ENCODE results near the gene PGLYRP3.

The PGLYRP3 gene, protein sequence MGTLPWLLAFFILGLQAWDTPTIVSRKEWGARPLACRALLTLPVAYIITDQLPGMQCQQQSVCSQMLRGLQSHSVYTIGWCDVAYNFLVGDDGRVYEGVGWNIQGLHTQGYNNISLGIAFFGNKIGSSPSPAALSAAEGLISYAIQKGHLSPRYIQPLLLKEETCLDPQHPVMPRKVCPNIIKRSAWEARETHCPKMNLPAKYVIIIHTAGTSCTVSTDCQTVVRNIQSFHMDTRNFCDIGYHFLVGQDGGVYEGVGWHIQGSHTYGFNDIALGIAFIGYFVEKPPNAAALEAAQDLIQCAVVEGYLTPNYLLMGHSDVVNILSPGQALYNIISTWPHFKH

DNA sequence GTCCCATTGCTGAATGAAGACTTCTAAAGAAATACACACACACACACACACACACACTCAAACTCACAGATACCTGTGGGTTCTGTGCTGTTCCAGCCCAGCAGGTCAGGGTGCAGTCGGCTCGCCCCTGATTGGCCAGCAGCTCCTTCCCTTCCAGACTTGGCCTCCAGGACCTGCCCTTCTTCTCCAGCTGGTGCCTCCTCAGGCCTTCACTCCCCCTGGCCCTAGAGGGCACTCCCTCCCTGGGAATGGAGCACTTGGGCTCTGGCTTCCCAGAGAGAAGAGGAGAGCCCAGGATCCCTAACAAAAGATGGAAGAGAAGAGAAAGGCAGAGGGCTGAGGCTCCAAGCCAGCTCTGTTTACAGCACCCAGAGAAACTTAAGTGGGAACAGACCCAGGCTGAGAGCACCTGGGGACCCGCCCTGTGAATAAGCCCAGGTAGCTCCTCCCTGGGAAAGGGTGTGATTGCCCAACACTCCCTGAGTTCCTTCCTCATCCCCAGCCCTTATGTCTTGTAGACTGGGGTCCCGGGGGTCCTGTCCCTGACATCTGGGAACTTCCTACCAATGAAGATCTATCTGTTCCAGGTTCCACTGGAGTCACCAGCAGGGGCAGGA is at the start of gene PGLYRP3:
Gene PGLYRP3 (minus strand): TSS at position 383 of the 617 bp plus-strand sequence. CDS start 2,287 bp downstream, outside the sequence.
- DNase-seq, result no peak

DNA sequence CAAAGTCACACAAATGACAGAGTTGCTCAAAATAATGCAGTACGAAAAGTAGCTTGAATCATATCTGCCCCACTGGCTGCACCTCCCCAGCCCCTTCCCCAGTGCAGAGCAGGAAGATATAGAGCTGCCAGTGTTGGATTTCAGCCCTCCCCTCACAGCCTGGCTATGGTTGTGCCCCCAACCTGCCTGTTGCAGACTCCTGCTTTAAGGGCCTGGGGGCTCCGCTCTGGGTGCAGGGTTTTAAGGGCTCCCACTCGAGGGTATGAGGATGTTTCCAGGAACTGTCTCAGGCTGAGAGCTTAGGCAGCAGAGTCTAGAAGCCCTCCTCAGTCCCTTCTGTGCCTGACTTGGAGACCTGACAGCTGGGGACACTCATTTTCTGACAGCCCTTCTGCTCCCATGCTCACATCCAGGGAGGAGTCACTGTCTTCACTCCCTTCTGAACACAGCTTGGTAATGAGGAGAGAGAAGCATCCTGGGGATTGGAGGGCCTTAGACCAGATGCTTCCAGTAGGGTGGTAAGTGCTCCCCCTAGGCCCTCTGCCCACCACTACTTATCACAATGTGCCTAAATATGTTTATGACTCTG is 49.5 kb upstream of the PGLYRP3 start:
- DNase-seq, result no peak

DNA sequence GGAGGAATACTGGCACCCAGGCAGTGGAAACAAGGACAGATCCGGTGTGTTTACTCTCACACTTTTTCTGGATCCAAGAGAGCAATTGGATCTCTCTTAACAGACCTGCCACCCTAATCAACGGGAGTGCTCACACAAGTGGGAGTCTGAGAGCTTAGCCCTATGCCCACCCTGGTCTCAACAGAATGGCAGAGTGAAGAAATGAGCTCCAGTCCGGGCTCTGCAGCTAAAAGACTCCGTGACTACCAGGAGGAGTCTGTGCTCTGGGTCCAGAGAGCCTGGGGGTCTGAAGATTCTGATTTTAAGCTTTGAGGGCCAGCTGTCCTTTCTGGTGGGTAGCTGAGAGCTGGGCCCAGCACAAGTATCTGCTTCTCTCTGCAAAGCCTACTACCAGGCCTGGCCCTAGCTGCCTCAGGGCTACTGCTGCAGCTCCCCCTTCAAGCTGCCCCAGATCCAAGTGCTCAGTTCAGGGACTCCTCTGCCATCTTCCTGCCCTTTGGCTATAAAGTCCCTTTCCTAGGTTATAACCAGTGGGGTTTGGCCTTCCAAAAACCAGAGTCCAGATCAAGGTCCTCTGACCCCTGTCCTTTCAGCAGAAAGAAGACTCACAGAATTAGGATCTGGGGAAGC is 48.8 kb upstream of the PGLYRP3 start:
- DNase-seq, result no peak

DNA sequence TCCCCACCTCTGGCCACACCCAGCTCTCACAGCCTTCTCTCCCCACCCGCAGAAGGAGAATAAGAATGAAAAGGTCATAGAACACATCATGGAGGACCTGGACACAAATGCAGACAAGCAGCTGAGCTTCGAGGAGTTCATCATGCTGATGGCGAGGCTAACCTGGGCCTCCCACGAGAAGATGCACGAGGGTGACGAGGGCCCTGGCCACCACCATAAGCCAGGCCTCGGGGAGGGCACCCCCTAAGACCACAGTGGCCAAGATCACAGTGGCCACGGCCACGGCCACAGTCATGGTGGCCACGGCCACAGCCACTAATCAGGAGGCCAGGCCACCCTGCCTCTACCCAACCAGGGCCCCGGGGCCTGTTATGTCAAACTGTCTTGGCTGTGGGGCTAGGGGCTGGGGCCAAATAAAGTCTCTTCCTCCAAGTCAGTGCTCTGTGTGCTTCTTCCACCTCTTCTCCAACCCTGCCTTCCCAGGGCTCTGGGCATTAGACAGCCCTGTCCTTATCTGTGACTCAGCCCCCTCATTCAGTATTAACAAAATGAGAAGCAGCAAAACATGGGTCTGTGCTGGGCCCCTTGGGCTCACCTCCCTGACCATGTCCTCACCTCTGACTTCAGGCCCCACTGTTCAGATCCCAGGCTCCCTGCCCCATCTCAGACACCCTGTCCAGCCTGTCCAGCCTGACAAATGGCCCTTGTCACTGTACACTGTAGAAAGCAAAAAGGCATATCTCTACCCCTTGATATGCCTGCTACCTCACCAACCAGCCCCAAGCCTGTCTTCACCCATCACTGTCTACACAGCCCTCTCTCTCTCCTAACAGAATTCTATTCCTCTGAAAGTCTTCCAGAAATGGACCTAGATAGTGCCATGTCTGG is 48.1 kb upstream of the PGLYRP3 start:
- no peak for DNase-seq

DNA sequence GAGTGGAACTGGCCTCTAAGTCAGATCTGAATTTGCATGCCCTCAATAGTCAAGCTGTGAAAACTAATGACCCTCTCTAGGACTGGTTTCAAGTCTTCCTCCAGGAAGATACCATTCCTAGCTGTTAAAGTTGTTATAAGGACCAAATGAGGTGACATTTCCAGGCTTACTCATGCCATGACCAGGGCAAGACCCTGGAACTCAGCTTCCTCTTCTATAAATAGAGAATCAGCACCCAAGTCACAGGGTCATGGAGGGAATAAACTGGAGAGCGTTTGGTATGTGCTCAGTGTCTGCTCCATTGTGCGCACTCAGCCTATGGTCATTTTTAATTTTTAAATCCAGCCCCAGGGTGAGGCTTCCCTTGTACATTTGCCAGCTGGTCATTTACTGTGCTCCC is 47.4 kb upstream of the PGLYRP3 start:
- no peak for DNase-seq

DNA sequence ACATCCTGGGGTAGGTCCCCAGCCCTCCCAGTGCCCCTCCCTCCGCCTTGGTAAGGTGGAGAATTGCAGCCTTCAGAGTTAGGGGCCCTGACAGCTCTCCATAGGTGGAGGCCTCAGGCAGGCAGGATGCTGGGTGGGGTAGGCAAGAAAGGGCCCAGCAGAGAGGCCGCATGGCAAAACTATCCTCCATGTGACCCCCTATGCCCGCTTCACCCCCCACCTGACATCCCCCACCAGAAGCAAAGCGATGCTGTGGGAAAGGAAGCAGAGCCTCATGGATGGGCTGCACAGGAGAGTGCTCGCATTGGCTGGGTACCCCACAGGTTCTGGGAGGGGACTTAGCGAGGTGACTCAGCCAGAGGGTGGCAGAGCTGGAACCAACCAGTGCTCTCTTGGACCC is 46.5 kb upstream of the PGLYRP3 start:
- no peak for DNase-seq

DNA sequence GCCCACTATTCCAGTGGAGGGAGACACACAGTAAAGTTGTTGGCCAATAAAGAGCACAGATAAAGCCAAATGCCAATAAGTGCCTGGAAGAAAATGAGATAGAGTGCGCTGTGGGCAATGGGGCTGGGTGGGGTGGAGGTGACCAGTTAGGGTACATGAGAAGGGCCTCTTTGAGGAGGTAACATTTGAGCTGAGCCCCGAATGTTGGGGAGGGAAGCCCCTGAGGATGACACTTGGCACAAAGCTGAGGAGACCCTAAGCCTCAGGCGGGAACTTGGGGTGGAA is 45.9 kb upstream of the PGLYRP3 start:
- no peak for DNase-seq

DNA sequence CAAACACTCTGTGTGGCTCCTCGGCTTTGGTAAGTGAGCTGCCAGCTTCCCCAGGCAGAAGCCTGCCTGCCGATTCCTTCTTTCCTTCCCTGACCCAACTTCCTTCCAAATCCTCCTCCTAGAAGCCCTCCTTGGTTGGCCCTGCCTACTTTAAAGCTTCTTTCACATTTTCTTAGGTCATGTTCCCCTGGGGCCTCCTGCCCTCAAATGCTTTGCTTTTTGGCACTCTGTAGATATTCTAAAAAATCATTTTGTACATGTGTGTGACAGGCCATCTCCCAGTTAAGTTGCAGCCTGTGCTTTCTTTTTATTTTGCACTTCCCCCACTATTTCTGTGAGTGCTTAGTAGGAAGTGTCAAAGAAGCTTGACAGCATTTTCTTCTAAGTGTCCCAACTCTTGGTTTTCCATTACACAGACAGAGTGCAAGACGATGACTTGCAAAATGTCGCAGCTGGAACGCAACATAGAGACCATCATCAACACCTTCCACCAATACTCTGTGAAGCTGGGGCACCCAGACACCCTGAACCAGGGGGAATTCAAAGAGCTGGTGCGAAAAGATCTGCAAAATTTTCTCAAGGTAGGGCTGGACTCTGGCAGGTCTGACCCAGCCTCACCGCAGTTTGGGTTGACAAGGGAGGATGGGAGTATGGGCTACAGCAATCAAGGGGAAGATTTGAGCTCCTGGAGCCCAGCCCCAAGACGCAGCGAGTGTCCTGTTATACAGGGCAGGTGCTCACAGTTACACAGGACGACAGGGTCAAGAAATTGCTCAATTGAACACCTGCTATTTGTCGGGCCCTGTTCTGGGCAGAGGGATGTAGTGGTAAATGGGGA is 45.3 kb upstream of the PGLYRP3 start, which contains the start of gene S100A9:
Gene S100A9 (plus strand): TSS at position 2 of the 838 bp plus-strand sequence. CDS start 430 bp downstream, at position 432.
- DNase-seq, result no peak

DNA sequence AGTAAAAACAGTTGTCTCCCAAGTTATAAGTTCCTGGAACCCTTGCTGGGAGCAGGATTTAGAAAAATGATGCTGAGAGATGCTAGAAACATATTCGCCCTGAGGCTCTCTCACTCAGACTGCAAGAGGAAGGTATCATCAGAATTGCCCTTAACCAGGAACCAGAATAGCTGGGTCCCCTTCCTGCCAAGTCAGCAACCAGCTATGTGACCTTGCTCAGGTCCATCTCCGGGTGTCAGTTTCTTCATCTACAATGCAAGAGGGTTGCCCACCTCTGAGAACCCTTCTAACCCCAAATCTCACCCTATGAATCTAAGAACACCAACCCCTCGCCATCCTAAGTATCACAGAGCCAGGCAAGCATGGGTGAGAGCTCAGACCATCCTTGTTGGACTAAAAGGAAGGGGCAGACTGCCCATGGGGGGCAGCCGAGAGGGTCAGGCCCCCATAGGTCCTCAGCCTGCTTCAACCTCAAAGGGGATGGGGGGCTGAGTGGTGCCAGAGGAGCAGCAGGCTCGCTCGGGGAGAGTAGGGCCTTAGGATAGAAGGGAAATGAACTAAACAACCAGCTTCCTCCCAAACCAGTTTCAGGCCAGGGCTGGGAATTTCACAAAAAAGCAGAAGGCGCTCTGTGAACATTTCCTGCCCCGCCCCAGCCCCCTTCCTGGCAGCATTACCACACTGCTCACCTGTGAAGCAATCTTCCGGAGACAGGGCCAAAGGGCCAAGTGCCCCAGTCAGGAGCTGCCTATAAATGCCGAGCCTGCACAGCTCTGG is 44.5 kb upstream of the PGLYRP3 start:
- no peak for DNase-seq

DNA sequence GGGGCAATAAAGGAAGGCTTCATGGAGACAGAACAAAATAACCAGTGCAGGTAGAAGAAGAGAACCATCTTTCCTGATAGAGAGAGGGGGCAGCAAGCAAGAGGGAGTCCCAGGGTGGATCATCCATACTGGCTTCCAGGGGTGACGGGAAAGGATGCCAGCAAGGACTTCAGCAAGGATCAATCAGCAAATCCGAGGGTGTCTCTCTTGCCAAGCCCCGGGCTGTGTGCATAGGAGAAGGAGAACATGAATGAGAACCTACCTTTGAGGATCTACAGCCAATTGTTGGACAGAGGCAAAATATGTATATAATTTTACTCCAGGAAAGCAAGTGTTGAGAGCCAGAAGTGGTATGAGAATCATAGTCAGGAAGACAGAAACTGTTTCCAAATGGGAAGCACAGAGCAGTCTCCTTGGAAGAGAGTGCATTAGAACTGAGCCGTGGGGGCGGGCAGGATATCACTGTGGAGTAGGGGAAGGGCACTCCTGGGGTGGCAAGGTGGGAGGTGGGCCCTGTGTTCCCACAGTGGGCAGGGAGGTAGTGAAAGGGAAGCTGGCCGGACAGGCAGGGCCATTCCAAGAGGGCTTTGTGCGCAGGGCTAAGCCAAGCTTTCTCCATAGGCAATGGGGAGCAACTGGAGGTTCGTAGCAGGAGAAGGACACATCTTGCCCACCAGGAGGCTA is 43.8 kb upstream of the PGLYRP3 start:
- no peak for DNase-seq

DNA sequence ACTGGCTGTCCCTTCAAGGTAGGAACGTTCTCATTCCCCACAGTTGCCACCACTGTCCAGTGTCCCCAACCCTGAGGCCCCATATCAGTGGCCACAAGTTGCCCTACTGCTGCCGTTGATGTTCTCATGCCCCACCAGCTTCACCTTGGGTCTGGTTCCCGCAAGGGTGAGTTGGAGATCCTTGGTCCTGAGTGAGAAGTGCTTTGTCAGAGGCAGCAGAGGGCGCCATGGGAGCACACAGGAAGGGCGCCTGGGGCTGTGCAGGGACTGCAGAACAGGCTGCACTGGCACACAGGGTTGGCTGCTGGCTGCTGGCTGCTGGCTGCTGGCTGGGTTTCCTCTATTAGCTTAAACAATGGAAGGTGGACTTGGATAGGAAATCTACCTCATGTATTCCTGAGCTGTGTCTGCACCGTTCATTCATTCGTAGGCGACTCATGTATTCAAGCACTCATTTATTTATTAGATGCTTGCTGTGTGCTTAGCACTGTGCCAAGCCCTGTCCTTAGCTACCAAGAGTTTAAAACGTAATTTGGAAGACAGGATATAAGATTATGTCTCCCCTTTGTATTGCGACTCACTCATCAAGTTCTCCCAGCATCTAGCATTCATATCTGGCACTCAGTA is 42.8 kb upstream of the PGLYRP3 start:
- DNase-seq, result no peak

DNA sequence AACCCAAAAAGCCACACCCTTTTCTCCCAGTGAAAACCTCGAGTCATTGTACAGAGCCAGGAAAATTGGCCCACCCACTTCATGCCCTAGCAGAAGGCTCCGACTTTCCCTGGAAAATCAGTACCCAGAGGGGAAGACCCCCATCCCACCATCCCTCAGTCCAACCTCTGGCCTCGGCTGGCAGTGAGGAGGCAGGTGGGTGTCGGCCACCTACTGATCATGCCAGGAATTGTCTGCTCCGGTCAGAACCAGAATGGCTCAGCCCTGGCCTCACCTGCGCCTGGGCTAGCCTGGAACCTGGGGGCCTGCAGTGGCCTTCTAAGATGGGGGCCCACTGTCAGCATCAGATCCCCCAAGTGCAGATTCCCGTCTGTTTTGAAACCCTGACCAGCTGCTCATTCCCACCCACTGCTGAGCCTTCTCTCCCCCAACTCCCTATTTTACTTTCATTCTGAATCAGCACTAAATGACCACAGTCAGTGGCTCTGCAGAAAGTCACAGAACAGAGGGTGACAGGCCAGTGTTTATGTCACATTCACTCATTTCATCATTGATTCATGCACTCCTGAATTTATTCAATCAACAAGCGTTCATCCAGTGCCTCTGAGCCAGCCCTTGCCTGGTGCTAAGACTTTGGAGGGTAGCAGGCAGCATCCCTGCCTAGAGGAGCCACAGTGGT is 41.9 kb upstream of the PGLYRP3 start:
- DNase-seq, result no peak

DNA sequence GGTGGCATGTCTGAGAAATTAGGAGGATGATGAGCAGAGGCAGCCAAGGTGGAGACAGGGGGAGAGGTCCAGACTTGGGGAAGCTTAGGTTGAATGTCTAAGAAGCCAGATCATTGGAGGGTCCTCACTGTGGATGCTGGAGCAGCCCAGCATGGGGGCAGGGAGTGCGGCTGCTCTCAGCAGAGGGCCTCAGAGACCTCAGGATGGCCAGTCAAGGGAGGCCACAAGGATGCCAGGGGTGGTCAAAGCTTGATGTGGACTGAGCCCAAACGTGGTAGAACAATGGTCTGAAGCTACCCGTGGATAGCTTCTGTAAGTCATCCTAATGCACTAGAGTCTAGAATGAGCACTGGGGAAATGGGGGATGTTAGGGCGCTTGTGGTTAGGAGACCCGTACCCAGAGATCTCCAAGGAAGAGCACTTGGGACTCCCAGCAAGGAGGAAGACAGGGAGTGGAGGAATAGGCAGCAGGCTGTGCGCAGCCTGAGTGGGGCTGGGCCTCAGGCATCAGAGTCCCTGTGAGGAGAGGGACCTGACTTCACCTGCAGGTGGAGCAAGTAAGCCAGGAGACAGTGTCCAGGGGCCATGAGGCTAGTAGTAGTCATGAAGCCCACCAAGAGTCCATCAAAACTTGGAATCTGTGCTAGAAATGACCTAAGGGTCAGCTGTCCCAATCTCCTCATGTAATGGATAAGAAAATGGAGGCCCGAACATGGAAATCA is 40.6 kb upstream of the PGLYRP3 start:
- no peak for DNase-seq

DNA sequence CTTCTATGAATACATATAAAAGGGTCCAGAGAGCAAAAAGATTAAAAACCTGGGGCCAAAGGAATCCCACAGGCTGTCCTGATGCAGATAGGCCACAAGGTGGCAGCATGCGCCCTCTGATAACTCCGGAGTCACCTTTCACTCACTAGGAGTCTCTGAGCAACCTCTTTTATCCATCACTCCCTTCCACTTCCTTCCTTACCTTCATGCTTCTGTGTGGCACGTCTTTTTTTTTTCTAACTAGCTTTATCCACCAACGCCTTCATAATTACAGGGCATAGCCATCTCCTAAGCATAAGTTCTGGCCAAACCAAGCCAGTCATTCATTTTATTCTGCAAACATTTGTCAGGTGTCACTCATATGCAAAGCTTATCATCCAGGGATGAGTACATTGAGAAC is 39.8 kb upstream of the PGLYRP3 start:
- DNase-seq, result peak; percentile 70

DNA sequence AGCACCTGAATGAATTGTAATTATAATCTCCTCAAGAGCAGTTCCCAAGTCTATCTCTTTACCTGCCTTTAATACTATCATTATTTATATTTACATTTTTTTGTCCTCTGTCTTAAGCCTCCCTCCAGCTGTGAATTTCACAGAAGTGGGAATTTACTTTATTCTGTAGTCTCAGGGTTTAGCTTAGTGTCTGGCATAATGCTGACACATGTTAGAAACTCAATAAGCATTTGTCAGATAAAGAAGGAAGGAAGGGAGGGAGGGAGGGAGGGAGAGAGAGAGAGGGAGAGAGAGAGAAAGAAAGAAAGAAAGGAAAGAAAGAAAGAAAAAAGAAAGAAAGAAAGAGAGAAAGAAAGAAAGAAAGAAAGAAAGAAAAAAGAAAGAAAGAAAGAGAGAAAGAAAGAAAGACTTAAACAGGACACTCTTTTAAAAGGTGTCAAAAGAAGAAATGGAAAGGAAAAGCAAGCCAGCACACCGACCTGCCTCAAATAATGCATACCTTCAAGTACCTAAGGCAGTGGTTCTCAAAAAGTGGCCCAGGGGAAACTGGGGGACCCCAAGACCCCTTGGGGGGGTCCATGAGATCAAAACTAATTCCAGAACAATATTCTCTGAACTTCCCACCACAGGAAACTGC is 37.7 kb upstream of the PGLYRP3 start:
- DNase-seq, result no peak

DNA sequence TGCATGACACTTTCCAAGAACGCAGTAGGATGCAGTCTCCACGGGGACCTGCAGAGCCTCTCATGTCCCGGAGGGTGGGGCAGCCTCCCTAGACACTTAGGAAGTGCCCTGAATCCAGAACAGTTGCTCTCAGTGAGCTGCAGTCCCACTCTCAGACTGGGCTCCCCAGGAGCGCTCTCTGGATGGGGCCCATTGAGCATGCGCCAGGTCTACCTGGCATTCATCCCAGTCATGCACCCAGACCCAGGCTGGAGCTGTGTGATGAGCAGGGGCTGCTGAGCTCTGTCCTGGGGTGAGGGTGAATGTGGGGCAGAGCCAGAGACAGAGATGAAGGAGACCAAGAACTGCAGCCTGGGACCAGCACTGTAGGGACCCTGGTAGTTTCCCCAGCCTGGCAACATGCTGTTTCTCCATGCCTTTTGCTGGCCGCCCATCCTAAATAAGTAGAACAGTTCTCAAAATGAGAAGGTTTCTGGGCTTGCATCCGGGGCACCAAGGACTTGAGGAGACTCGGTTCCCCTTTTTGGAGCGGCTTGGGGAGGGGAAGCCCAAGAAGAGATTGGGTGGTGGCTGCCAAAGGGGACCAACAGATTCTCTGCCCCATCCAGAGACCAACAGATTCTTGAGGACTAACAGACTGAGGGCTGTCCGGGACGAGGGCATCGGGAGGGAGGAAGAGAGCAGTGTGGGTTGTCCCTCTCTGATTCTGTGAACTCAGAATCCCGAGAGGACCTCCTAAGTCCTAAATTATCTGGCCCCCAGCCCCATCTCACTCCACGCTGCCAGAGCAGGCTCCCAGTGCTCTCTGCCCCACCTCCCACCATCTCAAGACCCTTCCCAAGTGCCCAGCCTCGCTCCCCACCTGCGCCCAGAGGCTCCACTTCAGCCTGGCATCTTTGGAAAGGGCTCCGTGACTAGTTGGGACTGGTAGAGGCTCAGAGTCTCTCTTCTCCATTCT is 36.9 kb upstream of the PGLYRP3 start:
- no peak for DNase-seq

Measured in kidney glomerular epithelial cell (primary cell).